ENCODE results near the gene THBD. TPM values are rescaled to one million over a fixed set of nuclear protein-coding genes. Genes with fewer than 3 reads are reported as not detected.

The THBD gene
- polyA plus RNA-seq, 3 donors, result 7.4 to 194 (median 30.2) TPM

- Histone ChIP-seq H3K4me2 (replicated peaks; ENCODE audit: extremely low read depth, low read length, poor library complexity, severe bottlenecking) (no peak overlapping the region), H3K4me3 (replicated peaks in 1 of 3; ENCODE audit: low read depth in 2 of 3, low read length in 3 of 3) (no peak overlapping the region), H3K79me2 (ENCODE audit: insufficient read depth, low read length) (no peaks in the 10 kb centered on the region), H3K9ac (ENCODE audit: insufficient read depth, low read length, poor library complexity, severe bottlenecking) (no peak overlapping the region), H4K20me1 (ENCODE audit: insufficient read depth, low read length) (no peaks in the 10 kb centered on the region), H3K9me3 (replicated peaks in 1 of 2; ENCODE audit: control insufficient read depth in 1 of 2, insufficient read depth in 1 of 2, low read length in 2 of 2) (no peaks in the 10 kb centered on the region), H3K36me3 (replicated peaks in 1 of 2; ENCODE audit: control insufficient read depth in 1 of 2, insufficient read depth in 2 of 2, low read length in 2 of 2) (no peaks in the 10 kb centered on the region), H3K27ac (ENCODE audit: low read depth in 1 of 2, low read length in 2 of 2) (no peak overlapping the region), H3K27me3 (ENCODE audit: control insufficient read depth in 2 of 2, insufficient read depth in 2 of 2, low read length in 2 of 2) (no peaks in the 10 kb centered on the region), H2AFZ (ENCODE audit: insufficient read depth, low read depth, low read length, poor library complexity, severe bottlenecking) (peak overlapping the region; percentile 24), H3K4me1 (ENCODE audit: control insufficient read depth in 1 of 2, insufficient read depth in 2 of 2, low read length in 2 of 2) (peaks cover 35 to 40% of the 10 kb centered on the region in 2 donors)
- H3K27me3 Mint-ChIP-seq (ENCODE audit: low read depth in 3 of 3), result peaks cover 0 to 1% (median 0%) of the 10 kb centered on the region in 3 donors
- H3K27ac Mint-ChIP-seq, result peak overlapping the region in 1 of 7 donors; percentile 22
- no peak for TF ChIP-seq CTCF (IDR thresholded peaks at IDR 0.05)
- H3K4me3 Mint-ChIP-seq, result no peak overlapping the region
- no peaks in the 10 kb centered on the region for H3K9me3 Mint-ChIP-seq
- H3K4me1 Mint-ChIP-seq, result peaks cover 44% of the 10 kb centered on the region
- no CpG with 5 or more reads among the region's 2 CpGs for WGBS (ENCODE audit: insufficient coverage)
- no peak for DNase-seq
- intact Hi-C loops (cut with micrococcal nuclease), result no loop called here
- peaks cover 7 to 8% of the 10 kb centered on the region in 2 donors for H3K36me3 Mint-ChIP-seq
Observed at GRCh38 chr20:23063581-23063980, 14.1 kb upstream of the THBD start.

- H4K20me1 ChIP-seq (ENCODE audit: insufficient read depth, low read length), result no peaks in the 10 kb centered on the region
- no CpG with 5 or more reads among the region's 3 CpGs for WGBS (ENCODE audit: insufficient coverage)
- no peak overlapping the region for H3K27ac Mint-ChIP-seq
- H3K27ac ChIP-seq (ENCODE audit: low read depth in 1 of 2, low read length in 2 of 2), result no peak overlapping the region
- H2AFZ ChIP-seq (ENCODE audit: insufficient read depth, low read depth, low read length, poor library complexity, severe bottlenecking), result no peak overlapping the region
- H3K9me3 Mint-ChIP-seq, result no peaks in the 10 kb centered on the region
- peaks cover 4 to 5% of the 10 kb centered on the region in 2 donors for H3K36me3 Mint-ChIP-seq
- H3K4me1 ChIP-seq (ENCODE audit: control insufficient read depth in 1 of 2, insufficient read depth in 2 of 2, low read length in 2 of 2), result peaks cover 35 to 40% of the 10 kb centered on the region in 2 donors
- H3K4me2 ChIP-seq (replicated peaks; ENCODE audit: extremely low read depth, low read length, poor library complexity, severe bottlenecking), result no peak overlapping the region
- no peak overlapping the region for H3K9ac ChIP-seq (ENCODE audit: insufficient read depth, low read length, poor library complexity, severe bottlenecking)
- no peaks in the 10 kb centered on the region for H3K36me3 ChIP-seq (replicated peaks in 1 of 2; ENCODE audit: control insufficient read depth in 1 of 2, insufficient read depth in 2 of 2, low read length in 2 of 2)
- TF ChIP-seq CTCF (IDR thresholded peaks at IDR 0.05), result no peak
- H3K27me3 ChIP-seq (ENCODE audit: control insufficient read depth in 2 of 2, insufficient read depth in 2 of 2, low read length in 2 of 2), result no peaks in the 10 kb centered on the region
- peaks cover 0 to 1% (median 0%) of the 10 kb centered on the region in 3 donors for H3K27me3 Mint-ChIP-seq (ENCODE audit: low read depth in 3 of 3)
- H3K4me1 Mint-ChIP-seq, result peaks cover 44% of the 10 kb centered on the region
- H3K79me2 ChIP-seq (ENCODE audit: insufficient read depth, low read length), result no peaks in the 10 kb centered on the region
- H3K4me3 Mint-ChIP-seq, result no peak overlapping the region
- no peak overlapping the region for H3K4me3 ChIP-seq (replicated peaks in 1 of 3; ENCODE audit: low read depth in 2 of 3, low read length in 3 of 3)
- intact Hi-C loops (cut with micrococcal nuclease), result no loop called here
- H3K9me3 ChIP-seq (replicated peaks in 1 of 2; ENCODE audit: control insufficient read depth in 1 of 2, insufficient read depth in 1 of 2, low read length in 2 of 2), result no peaks in the 10 kb centered on the region
- DNase-seq, result no peak
Observed at GRCh38 chr20:23063168-23063567, 13.7 kb upstream of the THBD start.

Measured in CD14-positive monocyte (primary cell).